ENCODE results near the gene RPS14. TPM values are rescaled to one million over a fixed set of nuclear protein-coding genes. Genes with fewer than 3 reads are reported as not detected.

The RPS14 gene
- total and polyA plus RNA-seq, 2 of the 4 experiments (the other 2 are of a cell fraction), result 6,296 to 7,310 TPM

- Histone ChIP-seq H2BK5ac (ENCODE audit: low read depth, low read length, poor library complexity, severe bottlenecking) (peak overlapping the region; percentile 99), H4K5ac (ENCODE audit: low read depth, low read length) (peak overlapping the region; percentile 94), H3K9ac (ENCODE audit: low read depth, low read length) (peak overlapping the region; percentile 99), H3K4me1 (ENCODE audit: control insufficient read depth, insufficient read depth, low read length) (peaks cover 34% of the 10 kb centered on the region), H4K20me1 (ENCODE audit: insufficient read depth, low read length) (peaks cover 38% of the 10 kb centered on the region), H2BK120ac (ENCODE audit: low read depth, low read length) (peak overlapping the region; percentile 92), H4K8ac (ENCODE audit: low read depth in 2 of 2, low read length in 2 of 2) (peak overlapping the region; percentile 82 to 89; a peak in 3 of 4 replicates), H3K27me3 (ENCODE audit: control insufficient read depth, insufficient read depth, low read length) (no peaks in the 10 kb centered on the region), H2BK20ac (ENCODE audit: low read depth, low read length) (no peak overlapping the region), H3K27ac (ENCODE audit: insufficient read depth, low read length) (peak overlapping the region; percentile 99), H3K18ac (ENCODE audit: low read depth, low read length) (peak overlapping the region; percentile 92; the same call in 1 of the 2 replicates), H3K4ac (ENCODE audit: low read depth, low read length) (peak overlapping the region; percentile 91), H3K9me1 (ENCODE audit: insufficient read depth, low read length) (peaks cover 9% of the 10 kb centered on the region), H2BK15ac (ENCODE audit: low read depth, low read length) (0 out of 3 replicates have a peak overlapping the region, but pooled peaks have one; percentile 23), H3K56ac (ENCODE audit: extremely low read depth, insufficient read depth, low read length) (peak overlapping the region; percentile 78; the same call in 1 of the 2 replicates), H3K4me3 (ENCODE audit: insufficient read depth, low read depth, low read length) (peak overlapping the region; percentile 99), H3K4me2 (ENCODE audit: low read depth, low read length) (peak overlapping the region; percentile 90), H3K79me1 (ENCODE audit: low read depth in 1 of 2, low read length in 2 of 2) (peaks cover 12 to 46% of the 10 kb centered on the region in 2 experiments; a peak in 3 of 4 replicates), H3K14ac (replicated peaks; ENCODE audit: low read depth, low read length) (peak overlapping the region; percentile 92), H3K9me3 (ENCODE audit: control insufficient read depth, insufficient read depth, low read length) (no peaks in the 10 kb centered on the region), H2AK5ac (ENCODE audit: low read depth, low read length) (peak overlapping the region; percentile 96; the same call in 1 of the 2 replicates), H3K23ac (ENCODE audit: low read depth, low read length) (peak overlapping the region; percentile 45; the same call in 1 of the 2 replicates), H2AFZ (replicated peaks; ENCODE audit: low read length, poor library complexity) (peak overlapping the region; percentile 91), H3K36me3 (ENCODE audit: control insufficient read depth, insufficient read depth, low read length) (no peaks in the 10 kb centered on the region), H4K91ac (ENCODE audit: insufficient read depth, low read depth, low read length) (peak overlapping the region; percentile 92), H2AK9ac (replicated peaks; ENCODE audit: low read depth, low read length, poor library complexity) (peak overlapping the region; percentile 99)
- dilution Hi-C loops (cut with HindIII; ENCODE audit: low sequenced_read_pairs, unreplicated experiment), result no loop called here
- in situ Hi-C loops (cut with MboI; ENCODE audit: low sequenced_read_pairs), result no loop called here
- ATAC-seq (ENCODE audit: low read depth), result peak; percentile 53
- WGBS, 2 experiments (ENCODE audit: extremely low coverage in 2 of 2, insufficient read length in 1 of 2), result 0% methylated on average over 36 of the region's 90 CpGs; no CpG with 5 or more reads in 1 of the 2 experiments
- peak; percentile 46 for DNase-seq
- ChIA-PET POLR2A (ENCODE audit: unreplicated experiment) (no interaction called here), CTCF (no interaction called here)
- intact Hi-C loops (cut with micrococcal nuclease), result loop anchor here (1.0 to 2.0 kb wide), 2 partner anchors 13 to 37 kb away; no protein-coding TSS in a partner anchor
- BruUV-seq (replicated peaks), result no TSS peak
- TF ChIP-seq CTCF (conservative IDR thresholded peaks at IDR 0.05; ENCODE audit: low read depth, low read length) (no peak), MAZ (IDR thresholded peaks at IDR 0.05; ENCODE audit: borderline replicate concordance, low read depth, low read length) (peak; percentile 36; the same call in 1 of the 2 replicates), USF2 (IDR thresholded peaks at IDR 0.05; ENCODE audit: low read depth, low read length) (peak; percentile 91)
Observed at GRCh38 chr5:150485693-150486401, 36.3 kb upstream of the RPS14 start.
